GM12878 (cell line): ENCODE results near the gene KIF2A. TPM values are rescaled to one million over a fixed set of nuclear protein-coding genes. Genes with fewer than 3 reads are reported as not detected.

Source experiments
- ATAC-seq: fragments of 200-7000 bp; cut with Tn5 transposase; 3 replicates; pipeline ENCODE4 v1.9.1; 2020; ENCODE audit warnings: mild to moderate bottlenecking, moderate library complexity
- BruUV-seq: library from RNA; stranded (reverse); fragments of 400-500 nt; replicated peaks from 2 replicates; lab custom pipeline; 2021; lab: Mats Ljungman, UMichigan
- CTCF ChIA-PET: fragments of 300-600 bp; sonication (Branson Sonifier 250); formaldehyde crosslinking; extraction: SDS; loops from one replicate; lab custom pipeline; 2021; ENCODE audit warnings: inconsistent platforms; lab: Yijun Ruan, JAX
- POLR2A ChIA-PET: fragments of 350-600 bp; formaldehyde crosslinking; extraction: SDS; loops from one replicate; lab custom pipeline; 2021; ENCODE audit warnings: inconsistent platforms; lab: Charles Lee
- RAD21 ChIA-PET: fragments of 300-600 bp; sonication (Branson Sonifier 250); formaldehyde crosslinking; loops from one replicate; lab custom pipeline; 2023; ENCODE audit warnings: antibody characterized with exemption; ENCODE audit not compliant: unreplicated experiment; lab: Charles Lee
- SMC1A ChIA-PET: fragments of 300-600 bp; sonication (Branson Sonifier 250); formaldehyde crosslinking; loops from one replicate; lab custom pipeline; 2023; ENCODE audit not compliant: unreplicated experiment, uncharacterized antibody; lab: Charles Lee
- DNase-seq: peaks from one replicate; pipeline ENCODE4 v3.0.0-alpha.2; 2011; ENCODE audit warnings: low read depth, low spot score
- FAIRE-seq: peaks from 3 replicates; lab custom pipeline; 2011; peaks lifted over from hg19 to GRCh38; lab: Jason Lieb, UNC
- H2AFZ ChIP-seq: 2 replicates; pipeline ENCODE4 v1.6.0; 2011; ENCODE audit warnings: low read depth, low read length, control low read depth; ENCODE audit not compliant: control insufficient read depth
- H3K27ac ChIP-seq: 2 replicates; pipeline ENCODE4 v1.5.1; 2011; ENCODE audit warnings: control low read depth; ENCODE audit not compliant: control insufficient read depth, insufficient read depth
- H3K27me3 ChIP-seq, 2 experiments: replicated peaks in 1 of 2; 2 replicates each; pipeline versions ENCODE4 v1.6.0 to v1.6.1; 2011; ENCODE audit warnings: low read length in 1 of 2; ENCODE audit not compliant: control insufficient read depth in 2 of 2, insufficient read depth in 2 of 2
- H3K36me3 ChIP-seq, 2 experiments: 2 replicates each; pipeline ENCODE4 v1.5.1; 2011; ENCODE audit warnings: low read length in 1 of 2; ENCODE audit not compliant: control insufficient read depth in 2 of 2, insufficient read depth in 2 of 2
- H3K4me1 ChIP-seq: 2 replicates; pipeline ENCODE4 v1.6.1; 2011; ENCODE audit warnings: mild to moderate bottlenecking, low read length, moderate library complexity, mixed read lengths; ENCODE audit not compliant: control insufficient read depth, insufficient read depth
- H3K4me2 ChIP-seq: 2 replicates; pipeline ENCODE4 v1.6.0; 2011; ENCODE audit warnings: control low read depth; ENCODE audit not compliant: control insufficient read depth, insufficient read depth
- H3K4me3 ChIP-seq: fragments of 200-600 bp; sonication (generic); 2 replicates; pipeline ENCODE4 v1.5.1; 2016
- H3K79me2 ChIP-seq: 2 replicates; pipeline ENCODE4 v1.6.0; 2011; ENCODE audit warnings: low read length; ENCODE audit not compliant: control insufficient read depth, insufficient read depth
- H3K9ac ChIP-seq: 2 replicates; pipeline ENCODE4 v1.8.0; 2011; ENCODE audit warnings: low read length, control low read depth, mixed read lengths; ENCODE audit not compliant: control insufficient read depth, insufficient read depth
- H3K9me3 ChIP-seq: replicated peaks from 3 replicates; pipeline ENCODE4 v1.5.1; 2011; ENCODE audit warnings: mild to moderate bottlenecking, low read length; ENCODE audit not compliant: control insufficient read depth, insufficient read depth
- H4K20me1 ChIP-seq: 2 replicates; pipeline ENCODE4 v1.6.0; 2011; ENCODE audit not compliant: control insufficient read depth, insufficient read depth
- ATF7 ChIP-seq: fragments of 450-650 bp; IDR thresholded peaks from 2 replicates; pipeline ENCODE4 v1.6.1; 2016; ENCODE audit warnings: low read depth, mild to moderate bottlenecking
- BACH1 ChIP-seq: fragments of 450-650 bp; IDR thresholded peaks from 2 replicates; pipeline ENCODE4 v1.6.1; 2017; ENCODE audit warnings: mild to moderate bottlenecking, borderline replicate concordance
- BCL11A ChIP-seq: IDR thresholded peaks from 2 replicates; pipeline ENCODE4 v1.6.1; 2011; ENCODE audit warnings: low read depth, low read length
- BRCA1 ChIP-seq: IDR thresholded peaks from 2 replicates; pipeline ENCODE4 v1.6.1; 2011; ENCODE audit warnings: low read depth, low read length, improper control_type of control experiment
- CBFB ChIP-seq: IDR thresholded peaks from 2 replicates; pipeline ENCODE4 v1.6.1; 2016; ENCODE audit warnings: antibody characterized with exemption, low read depth
- CEBPZ ChIP-seq: fragments of 150-350 bp; IDR thresholded peaks from 2 replicates; pipeline ENCODE4 v1.6.1; 2016; ENCODE audit warnings: low read depth, low read length
- CREM ChIP-seq: IDR thresholded peaks from 2 replicates; pipeline ENCODE4 v1.6.1; 2014; ENCODE audit warnings: antibody characterized with exemption, low read depth
- ETV6 ChIP-seq, 2 experiments: fragments of 450-650 bp in 1 of 2; IDR thresholded peaks in 1 of 2; conservative IDR thresholded peaks in 1 of 2; 2 replicates each; pipeline ENCODE4 v1.6.1; 2014; ENCODE audit warnings: antibody characterized with exemption in 1 of 2, borderline replicate concordance in 1 of 2, low read depth in 1 of 2, mild to moderate bottlenecking in 1 of 2, moderate library complexity in 1 of 2
- FOS ChIP-seq: IDR thresholded peaks from 3 replicates; pipeline ENCODE4 v1.6.1; 2011; ENCODE audit warnings: borderline replicate concordance; ENCODE audit not compliant: insufficient read length; ENCODE audit errors: extremely low read depth
- IRF3 ChIP-seq: fragments of 450-650 bp; IDR thresholded peaks from 2 replicates; pipeline ENCODE4 v1.6.1; 2014; ENCODE audit warnings: mild to moderate bottlenecking
- KAT2A ChIP-seq: conservative IDR thresholded peaks from 2 replicates; pipeline ENCODE4 v1.6.1; 2011; ENCODE audit warnings: low read depth, low read length; ENCODE audit not compliant: control insufficient read depth
- POLR2AphosphoS5 ChIP-seq: IDR thresholded peaks from 2 replicates; pipeline ENCODE4 v1.6.1; 2011; ENCODE audit warnings: mild to moderate bottlenecking, low read length, inconsistent platforms
- SMAD5 ChIP-seq: IDR thresholded peaks from 2 replicates; pipeline ENCODE4 v1.6.1; 2016; ENCODE audit warnings: antibody characterized with exemption, low read depth
- TAF1 ChIP-seq: IDR thresholded peaks from 2 replicates; pipeline ENCODE4 v1.6.1; 2011; ENCODE audit warnings: mild to moderate bottlenecking, low read depth, low read length, borderline replicate concordance
- YBX1 ChIP-seq: fragments of 450-650 bp; IDR thresholded peaks from 2 replicates; pipeline ENCODE4 v1.6.1; 2016; ENCODE audit warnings: antibody characterized with exemption
- ZZZ3 ChIP-seq: IDR thresholded peaks from 2 replicates; pipeline ENCODE4 v1.6.1; 2011; ENCODE audit warnings: low read depth; ENCODE audit not compliant: control insufficient read depth, insufficient read length
- WGBS: methylation state at CpG from one replicate; pipeline ENCODE4 v1.1.6; 2016; ENCODE audit warnings: low lambda C conversion rate; ENCODE audit not compliant: insufficient replicate concordance, insufficient coverage; ENCODE audit errors: missing lambda C conversion rate; 5-methylcytosine and 5-hydroxymethylcytosine counted together
- in situ Hi-C: fragments of 300-500 bp; cut with MboI; formaldehyde crosslinking; loops from 9 replicates; pipeline ENCODE4 v1.14.3; 2018; ENCODE audit warnings: mixed read lengths
- intact Hi-C: fragments of 100-400 bp; cut with micrococcal nuclease; formaldehyde crosslinking; loops from one replicate; pipeline ENCODE4 v1.14.2; 2022; ENCODE audit not compliant: unreplicated experiment
- polyA plus RNA-seq, 11 experiments: library from polyadenylated mRNA; depleted of rRNA in 4 of 11; unstranded in 6 of 11; stranded (reverse) in 5 of 11; fragments of >200 nt; fragmentation: Nextera tagmentation in 4 of 11; fragmentation: Illumina TruSeq in 1 of 11; extraction: Ambion mirVana in 4 of 11; extraction: Trizol in 1 of 11; gene quantifications; 1 replicate in 1 of 11; 2 replicates in 10 of 11; pipeline versions ENCODE4 v1.2.1 to v1.2.3, GENCODE V29; 2011 to 2016; ENCODE audit warnings: inconsistent platforms in 2 of 11, missing spikeins in 2 of 11, low read depth in 1 of 11
- total RNA-seq, 4 experiments: library from RNA; depleted of rRNA in 3 of 4; stranded (reverse); fragments of >200 nt in 3 of 4; fragmentation: Illumina TruSeq in 1 of 4; extraction: Trizol in 1 of 4; gene quantifications; 2 replicates each; pipeline versions ENCODE4 v1.2.1 to v1.2.3, GENCODE V29; 2013 to 2021
- TF ChIP-seq, protein P1 (sequence below): fragments of 450-650 bp; IDR thresholded peaks from 2 replicates; pipeline ENCODE4 v1.6.1; 2016; ENCODE audit warnings: mild to moderate bottlenecking
- TF ChIP-seq, protein P2 (sequence below): IDR thresholded peaks from 2 replicates; pipeline ENCODE4 v1.6.1; 2011; ENCODE audit warnings: borderline replicate concordance, low read depth, mild to moderate bottlenecking, moderate library complexity, low read length; ENCODE audit not compliant: insufficient read depth, poor library complexity, severe bottlenecking

The KIF2A gene
- total and polyA plus RNA-seq, 10 of the 15 experiments (the other 5 are each of a cell fraction or from before 2014, with no cell fraction given): 35.9 to 124 (median 80.1) TPM

GRCh38 chr5:62385816-62386400 is 79.9 kb downstream of the KIF2A start:
- no peak overlapping the region for H3K9ac ChIP-seq
- intact Hi-C loops: no loop called here
- ChIA-PET POLR2A (interaction anchor here (0.6 kb wide), 1 partner anchor 240 kb away, joined by 3 read pairs; no protein-coding TSS in a partner anchor), SMC1A (interaction anchor here (1.5 kb wide), 1 partner anchor 15 kb away, joined by 3 read pairs; no protein-coding TSS in a partner anchor), RAD21 (no interaction called here), CTCF (interaction anchor here (1.4 kb wide), 1 partner anchor 16 kb away, joined by 4 read pairs; no protein-coding TSS in a partner anchor)
- FAIRE-seq (no peak), DNase-seq (no peak), ATAC-seq (no peak)
- H3K27me3 ChIP-seq: no peaks in the 10 kb centered on the region
- in situ Hi-C loops: no loop called here
- BruUV-seq: no TSS peak
- H4K20me1 ChIP-seq: no peaks in the 10 kb centered on the region
- H3K36me3 ChIP-seq: peaks cover 2 to 12% of the 10 kb centered on the region in 2 experiments; a peak in 2 of 4 replicates
- no peak overlapping the region for H3K4me2 ChIP-seq
- no peak overlapping the region for H3K27ac ChIP-seq
- H3K9me3 ChIP-seq: no peaks in the 10 kb centered on the region
- no peaks in the 10 kb centered on the region for H3K4me1 ChIP-seq
- no peaks in the 10 kb centered on the region for H3K79me2 ChIP-seq
- no peak overlapping the region for H2AFZ ChIP-seq
- no peak overlapping the region for H3K4me3 ChIP-seq
- 75% methylated on average over 2 of the region's 2 CpGs for WGBS
- TF ChIP-seq IRF3 (no peak), CREM (no peak), BCL11A (no peak), SMAD5 (no peak), BACH1 (no peak), ETV6 (conservative IDR thresholded peaks at IDR 0.05 in 1 of 2, IDR thresholded peaks at IDR 0.05 in 1 of 2; ENCODE audit: borderline replicate concordance in 1 of 2, low read depth in 1 of 2) (no peak), POLR2AphosphoS5 (no peak), ZZZ3 (no peak), CEBPZ (no peak), KAT2A (no peak), ATF7 (no peak), BRCA1 (no peak), TAF1 (no peak), CBFB (no peak), FOS (no peak), YBX1 (no peak)
- TF ChIP-seq, protein P1, sequence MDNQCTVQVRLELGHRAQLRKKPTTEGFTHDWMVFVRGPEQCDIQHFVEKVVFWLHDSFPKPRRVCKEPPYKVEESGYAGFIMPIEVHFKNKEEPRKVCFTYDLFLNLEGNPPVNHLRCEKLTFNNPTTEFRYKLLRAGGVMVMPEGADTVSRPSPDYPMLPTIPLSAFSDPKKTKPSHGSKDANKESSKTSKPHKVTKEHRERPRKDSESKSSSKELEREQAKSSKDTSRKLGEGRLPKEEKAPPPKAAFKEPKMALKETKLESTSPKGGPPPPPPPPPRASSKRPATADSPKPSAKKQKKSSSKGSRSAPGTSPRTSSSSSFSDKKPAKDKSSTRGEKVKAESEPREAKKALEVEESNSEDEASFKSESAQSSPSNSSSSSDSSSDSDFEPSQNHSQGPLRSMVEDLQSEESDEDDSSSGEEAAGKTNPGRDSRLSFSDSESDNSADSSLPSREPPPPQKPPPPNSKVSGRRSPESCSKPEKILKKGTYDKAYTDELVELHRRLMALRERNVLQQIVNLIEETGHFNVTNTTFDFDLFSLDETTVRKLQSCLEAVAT: no peak
- TF ChIP-seq, protein P2, sequence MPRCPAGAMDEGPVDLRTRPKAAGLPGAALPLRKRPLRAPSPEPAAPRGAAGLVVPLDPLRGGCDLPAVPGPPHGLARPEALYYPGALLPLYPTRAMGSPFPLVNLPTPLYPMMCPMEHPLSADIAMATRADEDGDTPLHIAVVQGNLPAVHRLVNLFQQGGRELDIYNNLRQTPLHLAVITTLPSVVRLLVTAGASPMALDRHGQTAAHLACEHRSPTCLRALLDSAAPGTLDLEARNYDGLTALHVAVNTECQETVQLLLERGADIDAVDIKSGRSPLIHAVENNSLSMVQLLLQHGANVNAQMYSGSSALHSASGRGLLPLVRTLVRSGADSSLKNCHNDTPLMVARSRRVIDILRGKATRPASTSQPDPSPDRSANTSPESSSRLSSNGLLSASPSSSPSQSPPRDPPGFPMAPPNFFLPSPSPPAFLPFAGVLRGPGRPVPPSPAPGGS: no peak
